Endometrial microvascular endothelial cells (primary cell): ENCODE results near the gene POLR2C. TPM values are rescaled to one million over a fixed set of nuclear protein-coding genes. Genes with fewer than 3 reads are reported as not detected.

Source experiments
- in situ Hi-C: cut with HindIII; loops from 2 replicates; pipeline ENCODE4 v1.10.0; 2017; ENCODE audit warnings: low sequenced_read_pairs, low pct_unique_long_range_greater_than_20kb; ENCODE audit errors: inconsistent ontology term
- total RNA-seq: library from RNA; depleted of rRNA; stranded (reverse); fragments of >200 nt; gene quantifications from one replicate; pipeline ENCODE4 v1.2.3, GENCODE V29; 2015; ENCODE audit errors: inconsistent ontology term

Gene POLR2C
- total RNA-seq, 1 donor from 2014 or later: 114 TPM

- in situ Hi-C loops: no loop called here
Measured at GRCh38 chr16:57513371-57514102, 51.1 kb downstream of the POLR2C start.

DNA sequence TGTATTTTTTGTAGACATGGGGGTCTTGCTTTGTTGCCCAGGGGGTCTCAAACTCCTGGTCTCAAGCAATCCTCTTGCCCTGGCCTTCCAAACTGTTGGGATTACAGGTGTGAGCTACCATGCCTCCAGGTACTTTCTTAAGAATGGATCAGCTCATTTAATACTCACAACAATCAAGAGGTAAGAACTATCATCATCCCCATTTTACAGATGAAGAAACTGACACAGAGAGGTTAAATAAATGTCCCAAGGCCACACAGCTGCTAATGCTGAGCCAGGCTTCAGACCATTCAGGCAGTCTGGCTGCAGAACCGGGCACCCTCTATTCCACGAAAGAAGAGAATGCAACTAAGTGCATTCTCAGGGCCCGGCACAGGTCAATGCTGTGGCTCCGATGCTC is 51.9 kb downstream of the POLR2C start:
- in situ Hi-C loops: no loop called here

- in situ Hi-C loops: no loop called here
Measured at GRCh38 chr16:57514791-57515600, 52.5 kb downstream of the POLR2C start.

DNA sequence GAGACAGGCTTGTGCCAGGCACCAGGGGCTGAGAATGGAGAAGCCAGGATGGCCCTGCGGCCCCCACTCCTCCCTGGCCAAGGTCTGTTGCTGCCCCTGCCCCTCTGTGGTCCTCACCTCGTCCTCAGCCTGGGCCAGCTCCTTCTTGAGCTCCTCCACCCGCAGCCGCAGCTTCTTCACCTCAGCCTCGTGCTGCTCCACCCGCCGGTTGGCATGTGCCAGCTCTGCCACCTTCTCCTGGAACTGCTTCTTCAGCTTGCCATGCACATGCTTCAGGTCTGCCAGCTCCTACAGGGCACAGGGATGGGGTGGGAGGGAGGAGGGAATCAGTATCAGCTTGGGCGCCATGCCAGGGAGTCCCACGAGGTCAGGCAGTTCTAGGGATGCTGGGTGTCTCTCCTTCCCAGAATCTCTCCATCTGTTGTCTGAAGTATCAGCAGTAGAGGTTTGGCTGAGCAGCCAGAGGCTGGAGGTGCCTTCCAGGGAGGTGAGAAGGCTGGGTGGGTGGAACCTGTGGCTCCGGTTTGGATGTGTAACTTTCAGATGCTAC is 53.8 kb downstream of the POLR2C start:
- in situ Hi-C loops: no loop called here

DNA sequence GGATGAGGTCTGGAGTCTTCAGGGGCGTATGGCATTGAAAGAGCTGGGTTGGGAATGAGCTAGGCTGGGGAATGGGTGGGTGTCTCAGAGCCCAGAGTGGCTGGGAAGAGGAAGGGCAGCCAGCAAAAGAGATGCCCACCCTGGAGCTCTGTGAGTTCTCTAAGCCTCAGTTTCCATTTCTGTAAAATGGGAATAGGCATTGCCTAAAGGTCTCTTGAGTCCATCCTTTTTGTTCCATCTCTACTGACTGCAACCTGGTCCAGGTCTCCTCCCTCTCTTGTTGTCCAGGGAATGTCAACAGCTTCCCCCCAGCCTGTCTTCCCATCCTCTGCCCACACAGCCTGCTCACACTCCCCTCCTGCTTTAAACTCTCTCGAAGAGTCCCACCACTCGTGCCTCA is 54.3 kb downstream of the POLR2C start:
- in situ Hi-C loops: no loop called here

DNA sequence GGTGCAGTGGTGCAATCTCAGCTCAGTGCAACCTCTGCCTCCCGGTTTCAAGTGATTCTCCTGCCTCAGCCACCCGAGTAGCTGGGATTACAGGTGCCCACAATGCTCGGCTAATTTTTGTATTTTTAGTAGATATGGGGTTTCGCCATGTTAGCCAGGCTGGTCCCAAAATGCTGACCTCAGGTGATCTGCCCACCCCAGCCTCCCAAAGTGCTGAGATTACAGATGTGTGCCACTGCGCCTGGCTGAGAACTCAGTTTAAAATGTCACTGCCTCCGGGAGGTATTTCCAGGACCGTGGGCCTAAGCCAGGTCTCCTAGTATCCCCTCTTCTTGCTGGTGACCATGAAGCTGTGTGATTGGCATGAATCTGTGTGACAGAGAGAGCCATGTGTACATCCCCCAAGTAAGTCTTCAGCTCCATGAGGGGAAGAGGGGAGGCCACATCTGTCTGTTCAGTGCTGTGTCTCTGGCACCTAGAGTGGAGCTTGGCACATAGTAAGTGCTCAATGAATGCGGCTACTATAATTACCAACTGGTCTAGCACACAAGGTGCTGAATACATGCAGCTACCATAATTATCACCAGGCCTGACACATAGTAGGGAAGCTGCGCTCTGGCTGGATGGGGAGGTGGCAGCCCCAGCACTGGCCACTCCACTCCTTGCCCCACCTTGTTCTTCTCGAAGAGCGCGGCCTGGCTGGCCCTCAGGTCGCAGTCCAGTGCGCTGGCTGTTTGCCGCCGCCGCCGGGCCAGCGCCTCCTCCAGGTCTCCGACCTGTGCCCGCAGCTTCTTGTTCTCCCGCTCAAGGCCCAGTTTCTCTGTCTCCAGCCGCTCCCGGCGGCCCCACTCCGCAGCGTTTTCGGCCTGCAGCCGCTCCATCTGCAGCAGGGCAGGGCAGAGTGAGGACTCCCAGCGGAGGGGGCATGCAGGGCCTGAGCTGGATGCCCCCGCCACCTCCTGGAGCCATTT is 55.2 kb downstream of the POLR2C start:
- in situ Hi-C loops: no loop called here

DNA sequence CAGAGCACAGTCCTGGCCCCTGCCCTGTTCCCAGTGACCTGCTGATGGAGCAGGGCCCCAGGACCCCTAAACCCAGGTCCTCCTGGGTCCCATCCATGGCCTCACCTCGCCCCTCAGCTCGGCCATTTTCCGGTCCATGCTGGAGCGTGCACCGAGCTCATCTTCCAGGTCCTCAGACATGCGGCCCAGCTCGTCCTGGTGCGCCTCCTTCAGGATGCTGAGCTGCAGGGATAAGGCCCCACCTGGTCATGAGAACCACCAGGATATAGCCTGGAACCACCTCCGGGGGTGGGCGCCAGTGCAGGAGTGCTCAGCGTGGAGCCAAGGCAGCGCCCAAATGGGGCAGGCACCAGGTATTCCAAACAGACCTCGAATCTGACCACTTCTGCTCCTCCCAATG is 56.0 kb downstream of the POLR2C start:
- in situ Hi-C loops: no loop called here

DNA sequence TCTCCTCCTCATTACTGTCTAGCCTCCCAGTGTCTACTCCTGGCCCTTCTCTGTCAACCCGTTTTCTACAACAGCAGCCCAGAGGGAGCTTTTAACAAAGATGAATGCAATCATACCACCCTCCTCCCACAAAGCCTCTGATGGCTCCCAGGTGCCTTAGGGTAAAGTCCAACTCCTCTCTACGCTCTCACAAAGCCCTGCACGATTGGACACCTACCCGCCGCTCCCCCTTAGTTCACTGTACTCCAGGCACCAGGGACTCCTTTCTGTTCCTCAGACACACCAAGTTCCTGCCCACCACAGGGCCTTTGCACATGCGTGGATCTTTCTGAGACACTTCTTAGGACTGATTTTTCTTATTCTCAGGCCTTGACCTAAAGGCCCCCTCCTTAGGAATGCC is 56.4 kb downstream of the POLR2C start:
- in situ Hi-C loops: no loop called here

- in situ Hi-C loops: no loop called here
Measured at GRCh38 chr16:57519796-57520360, 57.4 kb downstream of the POLR2C start.

Other genes with a start within 250 kb of the POLR2C start
- gene ARL2BP, start 217.4 kb upstream of the POLR2C start, total RNA-seq: 132 TPM
- 0.56 TPM for gene PLLP, start 178.0 kb upstream of the POLR2C start, total RNA-seq
- gene CCL22, start 103.9 kb upstream of the POLR2C start, total RNA-seq: not detected
- gene CX3CL1, start 90.2 kb upstream of the POLR2C start, total RNA-seq: 1.0 TPM
- not detected for gene CCL17, start 57.9 kb upstream of the POLR2C start, total RNA-seq
- gene CIAPIN1, start 15.3 kb upstream of the POLR2C start, total RNA-seq: 87.3 TPM
- gene COQ9, start 15.2 kb upstream of the POLR2C start, total RNA-seq: 52.5 TPM
- gene DOK4, start 23.8 kb downstream of the POLR2C start, total RNA-seq: 13.5 TPM
- gene CCDC102A, start 73.9 kb downstream of the POLR2C start, total RNA-seq: 9.8 TPM
- gene ADGRG5, start 80.0 kb downstream of the POLR2C start, total RNA-seq: not detected
- gene ADGRG1, start 166.0 kb downstream of the POLR2C start, total RNA-seq: 242 TPM
- gene ADGRG3, start 205.6 kb downstream of the POLR2C start, total RNA-seq: not detected
- not detected for gene DRC7, start 232.1 kb downstream of the POLR2C start, total RNA-seq